GM18951 (cell line): ENCODE data around the gene PAK6.

Experiments used
- POLR2A ChIP-seq: IDR thresholded peaks from 4 replicates; pipeline ENCODE4 v1.6.1; 2011; ENCODE audit warnings: mild to moderate bottlenecking; ENCODE audit not compliant: insufficient read length, insufficient read depth; ENCODE audit errors: extremely low read depth
- in situ Hi-C: fragments of 300-500 bp; cut with MboI; formaldehyde crosslinking; loops from one replicate; pipeline ENCODE4 v1.12.0; 2022; ENCODE audit warnings: low sequenced_read_pairs, mixed read lengths, inconsistent platforms; ENCODE audit not compliant: unreplicated experiment

Gene PAK6

DNA sequence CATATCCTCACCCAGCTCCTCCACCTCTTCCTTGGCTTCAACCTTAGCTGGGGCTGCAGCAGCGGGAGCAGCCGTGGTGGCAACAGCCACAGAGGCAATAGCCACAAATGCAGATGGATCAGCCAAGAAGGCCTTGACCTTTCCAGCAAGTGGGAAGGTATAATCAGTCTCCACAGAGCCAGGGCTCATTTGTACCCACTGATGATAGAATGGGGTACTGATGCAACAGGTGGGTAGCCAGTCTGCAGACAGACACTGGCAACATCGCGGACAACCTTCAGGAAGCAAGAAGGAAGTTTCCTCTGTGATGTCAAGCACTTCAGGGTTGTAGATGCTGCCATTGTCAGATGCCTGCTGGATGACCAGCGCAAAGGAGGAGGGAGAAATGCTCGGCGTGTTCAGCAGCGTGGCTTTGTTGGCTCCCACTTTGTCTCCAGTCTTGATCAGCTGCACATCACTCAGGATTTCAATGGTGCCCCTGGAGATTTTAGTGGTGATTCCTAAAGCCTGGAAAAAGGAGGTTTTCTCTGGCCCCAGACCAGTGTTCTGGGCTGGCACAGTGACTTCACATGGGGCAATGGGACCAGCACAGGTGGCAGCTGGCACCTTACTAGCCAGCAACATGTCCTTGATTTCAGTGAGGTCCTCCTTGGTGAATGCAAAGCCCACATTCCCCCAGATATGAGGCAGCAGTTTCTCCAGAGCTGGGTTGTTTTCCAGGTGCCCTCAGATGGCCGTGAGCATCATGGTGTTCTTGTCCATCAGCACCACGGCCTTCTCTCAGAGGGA is 73.7 kb downstream of the PAK6 start:
- TF ChIP-seq POLR2A, result no peak
- in situ Hi-C loops, result no loop called here

DNA sequence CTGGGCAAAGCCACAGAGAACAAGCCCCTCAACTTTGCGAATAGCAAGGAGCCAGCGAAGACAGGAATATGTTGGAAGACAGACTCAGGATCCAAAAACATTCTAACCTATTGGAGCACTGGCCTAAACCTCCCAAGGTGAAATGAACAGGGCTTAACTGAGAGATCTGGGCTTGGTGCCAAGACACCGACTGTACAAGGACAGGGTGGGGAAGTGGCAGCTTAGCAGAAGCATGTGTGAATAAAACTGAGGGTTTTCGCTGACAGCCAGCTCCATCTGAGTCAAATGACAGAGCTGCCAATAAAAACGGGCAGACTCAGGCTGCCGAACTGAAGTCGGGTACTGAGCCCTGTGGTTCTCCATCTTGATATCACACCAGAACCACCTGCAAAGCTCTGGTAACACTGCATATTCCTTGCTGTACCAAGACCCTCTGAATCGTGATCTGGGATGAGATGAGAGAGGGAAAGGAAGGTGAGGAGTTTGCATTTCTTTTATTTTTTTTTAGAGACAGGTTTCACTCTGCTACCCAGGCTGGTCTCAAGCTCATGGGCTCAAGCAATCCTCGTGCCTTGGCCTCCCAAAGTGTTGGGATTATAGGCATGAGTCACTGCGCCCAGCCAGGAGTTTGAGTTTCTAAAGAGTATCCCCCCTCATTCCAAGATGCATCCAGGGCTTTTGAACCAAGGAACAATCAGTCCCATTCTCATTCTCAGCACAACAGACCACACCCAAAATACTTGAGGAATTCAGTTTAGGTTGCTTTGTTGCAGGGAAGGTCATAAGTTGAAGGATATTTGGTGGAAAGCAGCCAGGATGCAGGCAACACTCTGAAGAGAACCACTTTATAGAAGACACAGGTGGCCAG is 74.9 kb downstream of the PAK6 start:
- in situ Hi-C loops, result no loop called here
- TF ChIP-seq POLR2A, result no peak

DNA sequence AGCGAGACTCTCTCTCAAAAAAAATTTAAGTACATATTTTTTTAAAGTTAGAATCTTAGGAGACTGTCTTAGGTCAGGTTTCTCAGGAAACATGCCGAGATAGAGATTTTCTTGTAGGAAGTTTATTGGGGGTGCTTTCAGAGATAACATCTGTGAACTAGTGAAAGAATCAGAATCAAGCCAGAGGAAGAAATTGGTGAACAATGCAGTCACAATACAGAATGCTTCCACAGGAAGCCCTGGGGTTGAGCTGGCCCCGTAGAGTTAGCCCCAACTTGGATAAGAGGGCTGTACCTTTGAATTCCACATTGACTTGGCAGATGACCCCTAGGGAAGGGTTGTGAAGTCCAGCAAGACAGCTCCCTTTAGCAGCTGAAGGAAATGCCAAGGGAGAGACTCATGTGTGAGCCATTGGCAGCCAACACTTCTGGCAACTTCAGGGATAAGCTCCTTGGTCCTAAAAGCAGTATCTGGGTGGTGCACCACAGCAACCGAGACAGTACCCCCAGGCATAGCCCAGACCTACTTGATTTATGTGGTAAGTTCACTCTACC is 75.9 kb downstream of the PAK6 start:
- in situ Hi-C loops, result no loop called here
- TF ChIP-seq POLR2A, result no peak

DNA sequence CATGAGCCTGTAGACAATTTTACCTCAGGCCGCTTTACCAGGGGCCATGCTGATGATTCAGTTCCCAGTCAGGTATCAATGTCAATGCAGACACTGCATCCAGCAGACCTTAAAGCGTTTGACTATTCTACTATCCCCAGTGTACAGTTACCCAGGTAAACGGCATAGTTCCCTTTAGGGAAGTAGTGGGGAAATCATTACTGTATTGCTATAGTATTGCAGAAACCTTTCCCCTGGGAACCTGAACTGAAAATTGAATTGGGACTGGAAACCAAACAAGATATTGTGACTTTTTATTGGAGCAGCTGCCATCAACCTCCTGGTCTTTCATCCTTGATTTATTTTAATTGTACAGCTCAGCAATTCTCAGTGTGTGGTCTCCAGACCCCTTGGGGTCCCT is 78.1 kb downstream of the PAK6 start:
- in situ Hi-C loops, result no loop called here
- no peak for TF ChIP-seq POLR2A

DNA sequence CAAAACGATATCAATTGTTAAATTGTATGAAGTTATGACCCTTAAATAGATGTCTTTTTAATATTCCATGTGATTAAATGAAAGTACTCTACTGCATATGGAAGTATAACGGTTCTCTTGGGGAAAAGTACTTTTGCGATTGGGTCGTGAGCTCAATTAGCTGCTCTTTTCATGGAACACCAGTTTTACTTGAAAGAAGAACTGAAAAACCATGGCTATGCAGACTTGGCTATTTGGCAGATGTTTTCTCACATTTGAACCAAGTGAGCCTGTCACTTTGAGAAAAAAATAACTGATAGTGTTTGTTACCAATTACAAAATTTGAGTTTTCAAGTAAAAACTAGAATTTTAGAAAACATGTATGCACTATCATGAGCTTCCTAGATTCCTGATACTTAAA is 78.7 kb downstream of the PAK6 start:
- TF ChIP-seq POLR2A, result no peak
- in situ Hi-C loops, result no loop called here

DNA sequence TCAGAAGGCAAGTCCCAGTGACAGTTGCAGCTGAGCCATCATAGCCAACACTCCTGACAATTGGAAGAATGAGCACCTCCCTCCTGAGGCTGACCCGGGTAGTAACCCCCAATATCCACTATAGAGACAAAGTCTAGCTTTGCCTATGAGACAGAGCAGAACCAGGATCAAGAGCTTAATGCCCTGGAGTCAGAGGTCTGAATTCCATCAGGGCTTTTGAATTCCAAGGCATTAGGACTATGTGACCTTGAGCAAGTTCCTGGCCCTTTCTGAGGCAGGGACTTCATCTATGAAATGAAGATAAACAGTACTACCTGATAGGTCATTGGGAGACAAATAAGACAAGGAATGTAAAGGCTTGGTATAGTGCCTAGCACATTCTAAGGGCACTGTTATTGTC is 81.5 kb downstream of the PAK6 start:
- TF ChIP-seq POLR2A, result no peak
- in situ Hi-C loops, result no loop called here

DNA sequence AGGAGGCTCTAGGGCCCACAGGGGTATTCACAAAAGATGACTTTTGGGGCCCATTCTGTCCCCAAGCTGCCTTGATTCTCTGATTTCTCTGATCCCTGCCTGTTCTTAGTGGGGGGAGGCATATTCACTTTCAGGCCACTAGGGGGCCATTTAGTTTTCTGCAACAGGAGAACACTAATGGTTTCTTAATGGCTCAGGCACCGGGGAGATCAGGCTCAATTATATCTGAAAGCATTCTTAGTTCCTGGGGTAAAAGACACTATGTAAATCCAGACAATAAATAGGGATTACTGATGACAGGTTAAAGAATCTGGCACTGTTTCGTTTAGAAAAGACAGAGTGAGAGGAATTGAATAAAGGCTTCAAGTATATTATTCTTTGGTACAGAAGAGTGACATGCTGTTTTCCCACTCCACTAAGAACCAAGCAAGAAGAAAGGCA is 82.1 kb downstream of the PAK6 start:
- in situ Hi-C loops, result no loop called here
- TF ChIP-seq POLR2A, result no peak

DNA sequence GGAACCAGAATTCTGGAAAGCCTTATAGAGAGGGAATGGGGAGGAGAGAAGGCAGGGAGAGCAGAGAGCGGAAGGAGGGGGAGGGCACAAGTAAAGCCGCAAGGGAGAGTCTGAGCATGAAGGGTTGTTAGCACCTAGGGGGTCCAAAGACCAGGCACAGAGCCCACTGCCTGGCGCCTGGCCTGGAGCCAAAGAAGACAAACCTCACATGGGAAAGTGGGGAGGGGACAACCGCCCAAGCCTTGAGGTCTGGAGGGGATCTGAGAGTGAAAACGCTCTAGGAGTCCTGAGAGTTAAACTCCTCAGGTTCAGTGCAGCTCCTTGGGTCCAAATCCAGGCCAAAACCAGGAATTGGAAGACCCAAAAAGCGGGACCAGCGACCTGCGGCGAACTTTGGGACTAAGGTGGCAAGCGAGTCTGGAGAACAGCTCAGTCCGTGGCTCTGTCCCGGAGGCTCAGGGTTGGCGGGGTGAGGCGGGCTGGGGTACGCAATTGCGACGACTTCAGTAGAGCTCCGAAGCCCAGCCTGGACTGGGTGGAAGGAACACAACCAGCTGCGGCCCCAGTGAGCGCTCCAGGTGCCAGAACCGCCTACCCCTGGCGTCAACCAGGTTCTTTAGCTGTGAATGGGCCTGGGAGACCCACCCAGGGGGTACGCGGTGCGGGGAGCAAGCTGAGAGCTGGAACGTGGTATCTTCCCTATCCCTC is 83.8 kb downstream of the PAK6 start:
- no peak for TF ChIP-seq POLR2A
- in situ Hi-C loops, result no loop called here

DNA sequence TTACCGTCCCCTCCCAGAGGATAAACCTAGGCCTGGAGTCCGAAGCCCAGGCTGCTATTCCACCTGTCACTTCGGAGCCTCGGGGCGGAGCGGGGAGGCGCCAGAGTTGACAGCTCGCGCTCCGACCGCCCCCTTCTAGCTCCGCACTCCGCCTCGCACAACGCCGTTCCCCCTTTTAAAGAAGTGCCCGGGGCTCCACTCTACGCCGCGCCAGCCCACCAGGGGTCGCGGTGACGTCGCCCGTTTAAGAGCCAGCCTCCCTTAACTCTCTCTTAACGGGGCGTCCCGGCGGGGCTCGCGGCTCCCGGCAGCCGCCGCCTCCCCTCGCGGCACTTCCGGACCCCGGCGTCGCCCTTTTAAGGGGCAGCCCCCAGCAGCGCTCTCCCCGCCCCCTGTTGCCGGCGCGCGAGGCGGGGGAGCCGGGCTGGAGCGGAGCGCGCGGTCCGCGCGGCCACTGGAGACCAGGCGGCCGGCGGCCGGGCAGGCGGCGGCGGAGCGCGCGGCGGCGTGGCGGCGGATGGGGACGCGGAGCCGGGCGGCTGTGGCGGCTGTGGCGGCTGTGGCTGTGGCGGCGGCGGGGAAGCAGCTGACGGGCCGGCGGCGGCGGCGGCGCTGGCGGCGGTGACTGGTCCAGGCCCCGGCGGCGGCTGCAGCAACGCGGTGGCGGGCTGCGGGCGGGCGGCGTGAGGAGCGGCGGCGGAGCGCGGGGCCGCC is 84.5 kb downstream of the PAK6 start, which contains the start of gene INAFM2:
TSS of gene INAFM2 (plus strand) at position 454 of the 714 bp plus-strand sequence. CDS start 364 bp downstream, outside the sequence.
- in situ Hi-C loops, result no loop called here
- peak; percentile 56 for TF ChIP-seq POLR2A

GRCh38 chr15:40323953-40324937 is 85.4 kb downstream of the PAK6 start:
- TF ChIP-seq POLR2A, result no peak
- in situ Hi-C loops, result no loop called here

DNA sequence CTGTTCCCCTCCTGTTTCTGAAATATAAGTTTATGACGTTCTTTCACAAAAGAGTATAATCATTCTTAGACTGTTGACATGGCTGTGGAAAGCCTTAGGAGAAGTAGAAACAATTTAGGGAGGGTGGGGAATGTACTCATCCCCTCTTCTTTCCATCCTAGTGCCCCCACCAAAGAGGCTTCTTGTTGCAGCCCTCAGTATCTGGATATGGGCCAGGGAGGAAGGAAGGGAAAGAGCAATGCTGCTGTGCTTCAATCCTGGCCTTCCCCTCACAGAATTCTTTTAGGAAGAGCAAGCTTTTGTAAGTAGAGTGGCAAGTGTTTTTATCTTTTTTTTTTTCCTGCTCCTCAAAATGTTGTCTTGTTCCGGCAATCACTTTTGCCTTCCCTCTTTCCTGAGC is 86.3 kb downstream of the PAK6 start:
- in situ Hi-C loops, result no loop called here
- TF ChIP-seq POLR2A, result no peak
